Erythroblast (primary cell): Measurements from ENCODE around the gene DPH2.

Source experiments
- DNase-seq, 2 experiments: peaks; one replicate each; lab custom pipeline; 2025; lab: John Stamatoyannopoulos, UW
- GATA1 ChIP-seq: IDR thresholded peaks from 2 replicates; pipeline ENCODE4 v1.6.1; 2011; ENCODE audit warnings: low read depth, mild to moderate bottlenecking, control low read depth, low read length, moderate library complexity
- POLR2A ChIP-seq: IDR thresholded peaks from 2 replicates; pipeline ENCODE4 v1.6.1; 2011; ENCODE audit warnings: mild to moderate bottlenecking, low read length

DPH2 gene

GRCh38 chr1:43949678-43950077, 20.1 kb upstream of the DPH2 start:
- DNase-seq, result no peak
- TF ChIP-seq GATA1, result no peak
- no peak for TF ChIP-seq POLR2A

- DNase-seq, result no peak
Observed at GRCh38 chr1:43951021-43951985, 18.5 kb upstream of the DPH2 start.

GRCh38 chr1:43952731-43953346, 17.0 kb upstream of the DPH2 start:
- TF ChIP-seq POLR2A (no peak), GATA1 (no peak)
- peak; percentile 74 to 77 for DNase-seq

More at GRCh38 chr1:43951021-43951985, 18.5 kb upstream of the DPH2 start:
- TF ChIP-seq POLR2A (no peak), GATA1 (no peak)

GRCh38 chr1:43953361-43953760, 16.4 kb upstream of the DPH2 start:
- DNase-seq, result no peak
- TF ChIP-seq GATA1, result no peak
- TF ChIP-seq POLR2A, result no peak

GRCh38 chr1:43954036-43954435, 15.8 kb upstream of the DPH2 start:
- DNase-seq, result no peak

GRCh38 chr1:43956234-43956633, 13.6 kb upstream of the DPH2 start:
- TF ChIP-seq GATA1 (no peak), POLR2A (no peak)
- DNase-seq, result no peak

More at GRCh38 chr1:43954036-43954435, 15.8 kb upstream of the DPH2 start:
- TF ChIP-seq POLR2A, result no peak
- TF ChIP-seq GATA1, result no peak

GRCh38 chr1:43957407-43958040, 12.3 kb upstream of the DPH2 start:
- TF ChIP-seq GATA1 (no peak), POLR2A (no peak)
- no peak for DNase-seq

GRCh38 chr1:43958351-43959255, 11.2 kb upstream of the DPH2 start:
- DNase-seq, result peak; percentile 87 to 93
- TF ChIP-seq POLR2A (no peak), GATA1 (peak; percentile 76)

GRCh38 chr1:43960798-43961197, 9.0 kb upstream of the DPH2 start:
- DNase-seq, result no peak
- TF ChIP-seq POLR2A, result no peak
- TF ChIP-seq GATA1, result no peak

- no peak for DNase-seq
Observed at GRCh38 chr1:43961692-43962091, 8.1 kb upstream of the DPH2 start.

GRCh38 chr1:43962324-43962723, 7.5 kb upstream of the DPH2 start:
- no peak for TF ChIP-seq GATA1
- no peak for DNase-seq

More at GRCh38 chr1:43961692-43962091, 8.1 kb upstream of the DPH2 start:
- TF ChIP-seq GATA1, result no peak
- no peak for TF ChIP-seq POLR2A

GRCh38 chr1:43963006-43963405, 6.8 kb upstream of the DPH2 start:
- TF ChIP-seq POLR2A, result no peak
- TF ChIP-seq GATA1, result no peak
- DNase-seq, result no peak

GRCh38 chr1:43963890-43964289, 5.9 kb upstream of the DPH2 start:
- TF ChIP-seq POLR2A (no peak), GATA1 (no peak)
- DNase-seq, result no peak

GRCh38 chr1:43965316-43965715, 4.5 kb upstream of the DPH2 start:
- TF ChIP-seq GATA1 (no peak), POLR2A (no peak)

More at GRCh38 chr1:43965316-43965715, 4.5 kb upstream of the DPH2 start:
- DNase-seq, result no peak
